Measurements from ENCODE around the gene LATS2. TPM values are rescaled to one million over a fixed set of nuclear protein-coding genes. Genes with fewer than 3 reads are reported as not detected.

LATS2 gene
- total RNA-seq: 1 to 10 TPM; 1.3 to 1.4 TPM

- POLR2A ChIA-PET: no interaction called here
- CTCF ChIA-PET: interaction anchor here (0.8 to 1.0 kb wide), 2 partner anchors 9 to 38 kb away, joined by 3 to 4 read pairs; no protein-coding TSS in a partner anchor
Measured at GRCh38 chr13:21061029-21061763, at the start of gene LATS2. LATS2 (minus strand) TSS chr13:21061586; CDS start chr13:21046026, 15,560 bp downstream.

GRCh38 chr13:21109168-21109567, 47.8 kb upstream of the LATS2 start:
- POLR2A ChIA-PET: no interaction called here
- CTCF ChIA-PET: interaction anchor here (1.4 to 1.5 kb wide), 2 partner anchors 367 to 371 kb away, joined by 3 to 4 read pairs; no protein-coding TSS in a partner anchor

GRCh38 chr13:21106089-21106488, 44.7 kb upstream of the LATS2 start:
- ChIA-PET POLR2A (no interaction called here), CTCF (no interaction called here)

- POLR2A ChIA-PET: no interaction called here
- CTCF ChIA-PET: interaction anchor here (1.2 kb wide), 1 partner anchor 9 kb away, joined by 3 read pairs; no protein-coding TSS in a partner anchor
Measured at GRCh38 chr13:21104199-21105019, 43.0 kb upstream of the LATS2 start.

- POLR2A ChIA-PET: no interaction called here
- CTCF ChIA-PET: interaction anchor here (1.1 kb wide), 1 partner anchor 375 kb away, joined by 3 read pairs; no protein-coding TSS in a partner anchor
Measured at GRCh38 chr13:21101865-21102576, 40.6 kb upstream of the LATS2 start.

GRCh38 chr13:21100994-21101757, 39.8 kb upstream of the LATS2 start:
- ChIA-PET POLR2A (no interaction called here), CTCF (no interaction called here)

GRCh38 chr13:21100211-21100610, 38.8 kb upstream of the LATS2 start:
- POLR2A ChIA-PET: no interaction called here
- CTCF ChIA-PET: no interaction called here

GRCh38 chr13:21095311-21095710, 33.9 kb upstream of the LATS2 start:
- CTCF ChIA-PET: no interaction called here
- POLR2A ChIA-PET: no interaction called here

GRCh38 chr13:21089830-21090229, 28.4 kb upstream of the LATS2 start:
- ChIA-PET CTCF (no interaction called here), POLR2A (no interaction called here)

GRCh38 chr13:21088534-21088933, 27.1 kb upstream of the LATS2 start:
- ChIA-PET POLR2A (no interaction called here), CTCF (no interaction called here)

- POLR2A ChIA-PET: no interaction called here
- CTCF ChIA-PET: no interaction called here
Measured at GRCh38 chr13:21086929-21087328, 25.5 kb upstream of the LATS2 start.

- CTCF ChIA-PET: interaction anchor here (0.7 kb wide), 1 partner anchor 423 kb away, joined by 5 read pairs; no protein-coding TSS in a partner anchor
- POLR2A ChIA-PET: no interaction called here
Measured at GRCh38 chr13:21081926-21082325, 20.5 kb upstream of the LATS2 start.

- POLR2A ChIA-PET: no interaction called here
- CTCF ChIA-PET: no interaction called here
Measured at GRCh38 chr13:21080593-21080891, 19.2 kb upstream of the LATS2 start.

- CTCF ChIA-PET: interaction anchor here (0.6 kb wide), 1 partner anchor 562 kb away, joined by 5 read pairs; no protein-coding TSS in a partner anchor
- POLR2A ChIA-PET: no interaction called here
Measured at GRCh38 chr13:21079761-21080592, 18.6 kb upstream of the LATS2 start.

- POLR2A ChIA-PET: no interaction called here
- CTCF ChIA-PET: interaction anchor here (0.6 kb wide), 1 partner anchor 562 kb away, joined by 5 read pairs; no protein-coding TSS in a partner anchor
Measured at GRCh38 chr13:21079221-21079620, 17.8 kb upstream of the LATS2 start.

GRCh38 chr13:21078501-21078900, 17.1 kb upstream of the LATS2 start:
- CTCF ChIA-PET: no interaction called here
- POLR2A ChIA-PET: no interaction called here

- CTCF ChIA-PET: interaction anchor here (0.5 kb wide), 1 partner anchor 367 kb away, joined by 3 read pairs; no protein-coding TSS in a partner anchor
- POLR2A ChIA-PET: no interaction called here
Measured at GRCh38 chr13:21077788-21078353, 16.5 kb upstream of the LATS2 start.

- ChIA-PET CTCF (interaction anchor here (0.5 kb wide), 1 partner anchor 368 kb away, joined by 3 read pairs; no protein-coding TSS in a partner anchor), POLR2A (interaction anchor here (0.7 kb wide), 1 partner anchor 98 kb away, joined by 4 read pairs; no protein-coding TSS in a partner anchor)
Measured at GRCh38 chr13:21077076-21077787, 15.8 kb upstream of the LATS2 start.
